Measurements from ENCODE around the gene MVB12B.

DNA sequence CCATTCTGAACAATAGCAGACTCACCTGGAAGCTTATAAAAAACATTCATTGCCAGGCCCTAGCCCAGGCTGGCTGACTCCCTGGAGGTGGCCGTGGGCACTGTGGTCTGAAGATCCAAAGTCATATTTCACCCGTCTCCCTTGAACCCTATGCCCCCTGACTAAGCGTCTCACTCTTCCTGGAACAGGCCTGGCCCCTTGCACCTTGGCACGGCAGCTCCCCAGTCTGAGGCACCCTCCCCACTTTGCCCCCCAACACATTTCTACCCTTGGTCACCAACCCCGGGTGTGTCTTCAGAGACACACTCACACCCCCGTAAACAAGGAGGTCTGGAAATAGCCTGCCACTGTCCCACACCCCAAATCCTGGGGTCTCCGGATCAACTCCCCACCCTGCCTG lies 218.5 kb downstream of the MVB12B start:
- TF ChIP-seq, protein P1, sequence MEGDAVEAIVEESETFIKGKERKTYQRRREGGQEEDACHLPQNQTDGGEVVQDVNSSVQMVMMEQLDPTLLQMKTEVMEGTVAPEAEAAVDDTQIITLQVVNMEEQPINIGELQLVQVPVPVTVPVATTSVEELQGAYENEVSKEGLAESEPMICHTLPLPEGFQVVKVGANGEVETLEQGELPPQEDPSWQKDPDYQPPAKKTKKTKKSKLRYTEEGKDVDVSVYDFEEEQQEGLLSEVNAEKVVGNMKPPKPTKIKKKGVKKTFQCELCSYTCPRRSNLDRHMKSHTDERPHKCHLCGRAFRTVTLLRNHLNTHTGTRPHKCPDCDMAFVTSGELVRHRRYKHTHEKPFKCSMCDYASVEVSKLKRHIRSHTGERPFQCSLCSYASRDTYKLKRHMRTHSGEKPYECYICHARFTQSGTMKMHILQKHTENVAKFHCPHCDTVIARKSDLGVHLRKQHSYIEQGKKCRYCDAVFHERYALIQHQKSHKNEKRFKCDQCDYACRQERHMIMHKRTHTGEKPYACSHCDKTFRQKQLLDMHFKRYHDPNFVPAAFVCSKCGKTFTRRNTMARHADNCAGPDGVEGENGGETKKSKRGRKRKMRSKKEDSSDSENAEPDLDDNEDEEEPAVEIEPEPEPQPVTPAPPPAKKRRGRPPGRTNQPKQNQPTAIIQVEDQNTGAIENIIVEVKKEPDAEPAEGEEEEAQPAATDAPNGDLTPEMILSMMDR (IDR thresholded peaks at IDR 0.05): no peak
- no peak for TF ChIP-seq POLR2AphosphoS5 (IDR thresholded peaks at IDR 0.05)
